Measurements from ENCODE around the gene RPL7A.

The RPL7A gene

DNA sequence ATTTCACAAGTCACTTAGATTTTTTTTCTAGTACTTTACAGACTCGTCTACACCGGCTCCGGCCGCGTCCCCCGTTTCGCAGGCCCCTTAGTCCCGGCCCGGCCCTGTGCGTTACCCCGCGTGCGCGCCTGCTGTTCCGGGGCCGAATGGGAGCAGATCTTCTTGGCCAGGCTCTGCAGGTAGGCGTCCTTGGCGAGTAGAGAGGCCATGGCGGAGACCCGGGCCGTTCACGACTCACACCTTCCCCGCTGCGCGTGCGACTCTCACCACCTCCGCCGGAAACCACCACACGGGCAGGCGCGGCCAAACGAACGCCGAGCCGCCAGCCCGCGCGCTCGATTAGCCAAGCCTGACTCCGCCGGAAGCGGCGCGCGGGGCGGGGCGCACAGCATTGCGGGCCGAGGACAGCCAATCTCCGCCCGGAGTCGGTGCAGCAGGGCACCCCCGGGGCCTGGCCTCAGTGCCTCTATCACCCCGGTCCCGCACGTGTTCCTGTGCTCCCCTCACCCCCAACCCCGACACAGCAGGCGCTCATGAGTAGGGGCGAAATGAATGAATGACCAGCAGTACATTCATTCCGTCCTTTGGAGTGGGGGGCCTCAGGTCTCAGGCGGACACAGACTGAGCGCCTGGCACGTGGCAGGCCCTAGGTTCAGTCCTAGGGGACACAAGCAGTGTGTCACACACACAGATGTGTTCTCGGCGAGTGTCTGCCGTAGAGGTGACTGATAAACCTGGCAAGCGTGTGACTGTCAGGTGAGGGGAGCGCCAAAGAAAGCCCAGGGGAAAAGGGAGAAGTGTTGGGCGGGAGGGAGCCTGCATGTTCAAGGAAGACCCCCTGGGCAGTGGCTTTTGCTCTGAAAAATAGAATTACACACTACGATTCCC, 11.8 kb upstream of the RPL7A start, which contains the start of gene SURF6:
SURF6 (minus strand) TSS at position 265 of the 888 bp plus-strand sequence; CDS start at position 209, 56 bp downstream.
- Histone ChIP-seq H3K4me3 (peak within 1 kb of the TSS; percentile 82), H3K27ac (peak within 1 kb of the TSS in 1 of 2 donors; percentile 80)
- TF ChIP-seq, protein P1, sequence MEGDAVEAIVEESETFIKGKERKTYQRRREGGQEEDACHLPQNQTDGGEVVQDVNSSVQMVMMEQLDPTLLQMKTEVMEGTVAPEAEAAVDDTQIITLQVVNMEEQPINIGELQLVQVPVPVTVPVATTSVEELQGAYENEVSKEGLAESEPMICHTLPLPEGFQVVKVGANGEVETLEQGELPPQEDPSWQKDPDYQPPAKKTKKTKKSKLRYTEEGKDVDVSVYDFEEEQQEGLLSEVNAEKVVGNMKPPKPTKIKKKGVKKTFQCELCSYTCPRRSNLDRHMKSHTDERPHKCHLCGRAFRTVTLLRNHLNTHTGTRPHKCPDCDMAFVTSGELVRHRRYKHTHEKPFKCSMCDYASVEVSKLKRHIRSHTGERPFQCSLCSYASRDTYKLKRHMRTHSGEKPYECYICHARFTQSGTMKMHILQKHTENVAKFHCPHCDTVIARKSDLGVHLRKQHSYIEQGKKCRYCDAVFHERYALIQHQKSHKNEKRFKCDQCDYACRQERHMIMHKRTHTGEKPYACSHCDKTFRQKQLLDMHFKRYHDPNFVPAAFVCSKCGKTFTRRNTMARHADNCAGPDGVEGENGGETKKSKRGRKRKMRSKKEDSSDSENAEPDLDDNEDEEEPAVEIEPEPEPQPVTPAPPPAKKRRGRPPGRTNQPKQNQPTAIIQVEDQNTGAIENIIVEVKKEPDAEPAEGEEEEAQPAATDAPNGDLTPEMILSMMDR (IDR thresholded peaks at IDR 0.05), result no peak
- peak; percentile 89 for DNase-seq (ENCODE audit: low spot score)

- peak overlapping the region in 1 of 2 donors; percentile 8 for H3K27ac ChIP-seq
- no peak for DNase-seq (ENCODE audit: low spot score)
- no peak overlapping the region for H3K4me3 ChIP-seq
- TF ChIP-seq, protein P1 (IDR thresholded peaks at IDR 0.05), result no peak
Observed at GRCh38 chr9:133339641-133340040, 8.4 kb upstream of the RPL7A start.

GRCh38 chr9:133340256-133340655, 7.8 kb upstream of the RPL7A start:
- DNase-seq (ENCODE audit: low spot score), result no peak
- peak overlapping the region in 1 of 2 donors; percentile 8 for H3K27ac ChIP-seq
- no peak overlapping the region for H3K4me3 ChIP-seq
- TF ChIP-seq, protein P1 (IDR thresholded peaks at IDR 0.05), result no peak

GRCh38 chr9:133340916-133341315, 7.1 kb upstream of the RPL7A start:
- DNase-seq (ENCODE audit: low spot score), result no peak
- H3K27ac ChIP-seq, result peak overlapping the region in 1 of 2 donors; percentile 30
- TF ChIP-seq, protein P1 (IDR thresholded peaks at IDR 0.05), result no peak
- no peak overlapping the region for H3K4me3 ChIP-seq

- peak overlapping the region in 1 of 2 donors; percentile 43 for H3K27ac ChIP-seq
- no peak for DNase-seq (ENCODE audit: low spot score)
- no peak overlapping the region for H3K4me3 ChIP-seq
- TF ChIP-seq, protein P1 (IDR thresholded peaks at IDR 0.05), result no peak
Observed at GRCh38 chr9:133341369-133342068, 6.5 kb upstream of the RPL7A start.

- TF ChIP-seq, protein P1 (IDR thresholded peaks at IDR 0.05), result no peak
- no peak overlapping the region for H3K4me3 ChIP-seq
- peak overlapping the region in 1 of 2 donors; percentile 43 for H3K27ac ChIP-seq
- DNase-seq (ENCODE audit: low spot score), result no peak
Observed at GRCh38 chr9:133342069-133342406, 6.0 kb upstream of the RPL7A start.

Data from coronary artery (tissue), 2 donors.